Measurements from ENCODE around the gene MAFF. TPM values are rescaled to one million over a fixed set of nuclear protein-coding genes. Genes with fewer than 3 reads are reported as not detected.

The MAFF gene
- total RNA-seq, 1 experiment from 2014 or later: 26.0 TPM

DNA sequence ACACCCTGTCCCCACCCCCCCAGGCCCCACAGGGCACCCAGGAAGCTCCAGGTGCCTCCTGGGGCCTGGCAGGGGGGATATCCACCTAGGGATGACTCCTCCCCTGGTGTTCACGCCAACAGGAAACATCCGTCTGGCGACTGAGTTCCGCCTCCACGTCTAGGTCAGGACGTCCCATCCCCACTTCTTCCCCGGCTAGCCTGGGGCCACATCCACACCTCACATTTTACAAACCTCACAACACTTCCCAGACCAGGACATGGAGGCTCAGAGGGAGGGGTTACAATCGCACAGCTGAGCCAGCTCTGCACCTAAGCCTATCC is 21.0 kb downstream of the MAFF start:
- H3K79me2 ChIP-seq (ENCODE audit: insufficient read depth, low read length): no peaks in the 10 kb centered on the region
- ChIA-PET POLR2A (no interaction called here), RAD21 (ENCODE audit: low non-redundant PET in 1 of 2, low total read pairs in 2 of 2, uncharacterized antibody in 2 of 2, unreplicated experiment in 2 of 2) (no interaction called here), CTCF (no interaction called here)
- no peaks in the 10 kb centered on the region for H3K9me3 ChIP-seq (ENCODE audit: control insufficient read depth in 1 of 2, insufficient read depth in 1 of 2, low read depth in 1 of 2, low read length in 2 of 2)
- no peaks in the 10 kb centered on the region for H3K27me3 ChIP-seq (ENCODE audit: insufficient read depth, low read length)
- DNase-seq (ENCODE audit: low read depth, low spot score) (no peak), ATAC-seq (no peak)
- H3K36me3 ChIP-seq (ENCODE audit: control insufficient read depth in 1 of 2, insufficient read depth in 2 of 2, low read length in 2 of 2): peaks cover 0 to 5% of the 10 kb centered on the region in 2 experiments; a peak in 1 of 4 replicates
- H3K27ac ChIP-seq (ENCODE audit: low read depth, low read length): no peak overlapping the region
- no peak overlapping the region for H3K9ac ChIP-seq (ENCODE audit: low read length)
- intact Hi-C loops (cut with micrococcal nuclease): loop anchor here (10.0 kb wide), 1 partner anchor 108 kb away; the partner anchor contains the start of gene BAIAP2L2
- no peaks in the 10 kb centered on the region for H3K9me2 ChIP-seq (ENCODE audit: insufficient read depth)
- peaks cover 23 to 42% of the 10 kb centered on the region in 2 experiments for H3K4me1 ChIP-seq (ENCODE audit: control insufficient read depth in 1 of 2, insufficient read depth in 2 of 2, low read length in 2 of 2)
- H3K4me3 ChIP-seq (replicated peaks in 1 of 2; ENCODE audit: low read depth in 1 of 2, low read length in 2 of 2): no peak overlapping the region
- H2AFZ ChIP-seq (ENCODE audit: low read depth, low read length, poor library complexity, severe bottlenecking): no peak overlapping the region
- TF ChIP-seq ELF1 (IDR thresholded peaks at IDR 0.05; ENCODE audit: borderline replicate concordance, low read depth): no peak
- TF ChIP-seq SIN3A (IDR thresholded peaks at IDR 0.05; ENCODE audit: low read depth): no peak
- no peak for TF ChIP-seq RAD21 (IDR thresholded peaks at IDR 0.05; ENCODE audit: low read depth)
- TF ChIP-seq POLR2A (IDR thresholded peaks at IDR 0.05; ENCODE audit: borderline replicate concordance, extremely low read depth, insufficient read depth, insufficient read length): no peak
- TF ChIP-seq MAX (IDR thresholded peaks at IDR 0.05): no peak
- no peak for TF ChIP-seq ZFX (IDR thresholded peaks at IDR 0.05)
- TF ChIP-seq EZH2phosphoT487 (IDR thresholded peaks at IDR 0.05; ENCODE audit: borderline replicate concordance): no peak
- H4K20me1 ChIP-seq (ENCODE audit: insufficient read depth): no peaks in the 10 kb centered on the region
- no peak overlapping the region for H3K4me2 ChIP-seq (ENCODE audit: low read length)
- no TSS peak for BruUV-seq (replicated peaks)

DNA sequence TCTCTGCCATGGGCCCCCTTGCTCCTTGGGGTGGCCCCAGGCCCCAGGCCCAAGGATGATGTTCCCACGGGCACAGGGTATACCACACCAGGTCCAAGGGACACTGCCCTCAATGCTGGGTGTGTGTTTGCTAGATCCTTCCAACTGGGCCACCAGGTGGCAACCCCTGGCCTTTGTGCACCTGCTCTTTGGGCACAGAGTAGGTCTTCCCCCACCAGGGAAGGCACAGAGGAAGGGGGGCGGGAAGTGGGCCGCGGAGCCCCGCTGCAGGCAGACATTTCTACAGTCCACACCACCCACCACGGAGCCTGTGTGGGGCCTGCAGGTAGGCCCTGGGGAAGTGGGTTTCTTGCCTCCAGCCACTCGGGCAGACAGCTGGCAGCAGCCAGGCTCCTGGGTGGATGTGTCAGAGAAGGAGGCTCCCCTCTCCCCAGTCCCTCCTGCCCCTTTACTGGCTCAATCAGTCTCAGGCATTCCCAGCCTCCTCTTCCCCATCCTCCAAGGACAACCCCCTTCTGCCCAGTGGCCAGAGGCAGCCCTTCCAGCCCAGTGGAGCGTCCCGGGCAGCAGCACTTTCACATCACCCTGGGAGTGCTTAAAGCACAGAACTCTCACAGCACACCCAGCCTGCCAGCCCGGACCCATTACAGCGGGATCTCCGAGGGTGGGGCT is 21.6 kb downstream of the MAFF start:
- Histone ChIP-seq H3K4me1 (ENCODE audit: control insufficient read depth in 1 of 2, insufficient read depth in 2 of 2, low read length in 2 of 2) (peaks cover 20 to 40% of the 10 kb centered on the region in 2 experiments), H3K27ac (ENCODE audit: low read depth, low read length) (no peak overlapping the region), H3K4me2 (ENCODE audit: low read length) (no peak overlapping the region), H3K9ac (ENCODE audit: low read length) (no peak overlapping the region), H3K27me3 (ENCODE audit: insufficient read depth, low read length) (no peaks in the 10 kb centered on the region), H3K9me3 (ENCODE audit: control insufficient read depth in 1 of 2, insufficient read depth in 1 of 2, low read depth in 1 of 2, low read length in 2 of 2) (no peaks in the 10 kb centered on the region), H3K79me2 (ENCODE audit: insufficient read depth, low read length) (no peaks in the 10 kb centered on the region), H3K4me3 (replicated peaks in 1 of 2; ENCODE audit: low read depth in 1 of 2, low read length in 2 of 2) (no peak overlapping the region), H4K20me1 (ENCODE audit: insufficient read depth) (no peaks in the 10 kb centered on the region), H3K36me3 (ENCODE audit: control insufficient read depth in 1 of 2, insufficient read depth in 2 of 2, low read length in 2 of 2) (peaks cover 5 to 6% of the 10 kb centered on the region in 2 experiments; a peak in 1 of 4 replicates), H2AFZ (ENCODE audit: low read depth, low read length, poor library complexity, severe bottlenecking) (no peak overlapping the region), H3K9me2 (ENCODE audit: insufficient read depth) (no peaks in the 10 kb centered on the region)
- ChIA-PET RAD21 (ENCODE audit: low non-redundant PET in 1 of 2, low total read pairs in 2 of 2, uncharacterized antibody in 2 of 2, unreplicated experiment in 2 of 2) (no interaction called here), CTCF (no interaction called here), POLR2A (no interaction called here)
- TF ChIP-seq CTCF (IDR thresholded peaks at IDR 0.05 in 2 of 3, conservative IDR thresholded peaks at IDR 0.05 in 1 of 3; ENCODE audit: borderline replicate concordance in 1 of 3, insufficient read depth in 1 of 3, low read depth in 2 of 3, low read length in 2 of 3) (peak in 1 of 3 experiments; percentile 20; a peak in 2 of 6 replicates), CEBPB (IDR thresholded peaks at IDR 0.05; ENCODE audit: low read depth) (no peak)
- intact Hi-C loops (cut with micrococcal nuclease): loop anchor here (10.0 kb wide), 1 partner anchor 109 kb away; the partner anchor contains the start of gene BAIAP2L2
- BruUV-seq (replicated peaks): no TSS peak
- no peak for DNase-seq (ENCODE audit: low read depth, low spot score)
- ATAC-seq: no peak
